ENCODE measurements around the gene CCDC124. TPM values are rescaled to one million over a fixed set of nuclear protein-coding genes. Genes with fewer than 3 reads are reported as not detected.

The CCDC124 gene
- total RNA-seq, 1 donor from 2014 or later = 97.3 TPM

DNA sequence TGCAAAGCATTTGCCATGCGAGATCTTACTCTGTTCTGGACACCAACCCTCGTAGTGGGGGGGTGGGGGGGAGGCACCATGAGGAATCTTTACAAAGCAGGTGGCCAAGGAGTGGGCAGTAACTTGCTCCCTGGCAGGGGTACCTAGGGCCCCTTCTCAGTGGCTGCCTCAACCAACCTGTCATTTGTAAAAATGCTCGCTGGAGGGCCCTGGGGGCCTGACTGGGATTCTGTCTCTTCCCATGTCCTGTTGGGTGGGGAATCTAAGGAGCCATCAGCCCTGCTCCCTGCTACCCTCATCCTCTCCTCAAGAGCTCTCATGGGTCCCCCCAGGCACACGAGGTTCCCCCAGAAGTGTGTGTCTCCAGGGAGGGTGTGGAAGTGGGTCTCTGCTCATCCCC, 35.5 kb downstream of the CCDC124 start:
- no peak overlapping the region for H3K27ac Mint-ChIP-seq (ENCODE audit: unreplicated experiment)
- Histone ChIP-seq H3K9ac (ENCODE audit: low read length) (no peak overlapping the region), H3K27ac (ENCODE audit: low read depth, low read length) (no peak overlapping the region), H3K4me3 (ENCODE audit: insufficient read depth, low read depth, low read length) (no peak overlapping the region), H3K4me2 (ENCODE audit: low read length) (no peak overlapping the region), H2AFZ (ENCODE audit: low read depth, low read length) (no peak overlapping the region), H3K79me2 (ENCODE audit: insufficient read depth, low read length) (no peaks in the 10 kb centered on the region), H4K20me1 (ENCODE audit: insufficient read depth, low read length) (peaks cover 3% of the 10 kb centered on the region), H3K36me3 (ENCODE audit: insufficient read depth, low read length) (no peaks in the 10 kb centered on the region), H3K27me3 (ENCODE audit: insufficient read depth, low read length) (peaks cover 28% of the 10 kb centered on the region), H3K9me3 (ENCODE audit: insufficient read depth, low read depth, low read length) (no peaks in the 10 kb centered on the region), H3K4me1 (ENCODE audit: insufficient read depth, low read length) (no peaks in the 10 kb centered on the region)
- H3K4me1 Mint-ChIP-seq (ENCODE audit: low read depth, unreplicated experiment) = no peaks in the 10 kb centered on the region
- H3K9me3 Mint-ChIP-seq (ENCODE audit: unreplicated experiment) = no peaks in the 10 kb centered on the region
- FAIRE-seq = no peak
- H3K4me3 Mint-ChIP-seq (ENCODE audit: unreplicated experiment) = no peak overlapping the region
- no peaks in the 10 kb centered on the region for H3K36me3 Mint-ChIP-seq (ENCODE audit: low read depth, unreplicated experiment)
- no peak for TF ChIP-seq EZH2 (IDR thresholded peaks at IDR 0.05; ENCODE audit: insufficient read depth, low read length)
- TF ChIP-seq, protein P1, sequence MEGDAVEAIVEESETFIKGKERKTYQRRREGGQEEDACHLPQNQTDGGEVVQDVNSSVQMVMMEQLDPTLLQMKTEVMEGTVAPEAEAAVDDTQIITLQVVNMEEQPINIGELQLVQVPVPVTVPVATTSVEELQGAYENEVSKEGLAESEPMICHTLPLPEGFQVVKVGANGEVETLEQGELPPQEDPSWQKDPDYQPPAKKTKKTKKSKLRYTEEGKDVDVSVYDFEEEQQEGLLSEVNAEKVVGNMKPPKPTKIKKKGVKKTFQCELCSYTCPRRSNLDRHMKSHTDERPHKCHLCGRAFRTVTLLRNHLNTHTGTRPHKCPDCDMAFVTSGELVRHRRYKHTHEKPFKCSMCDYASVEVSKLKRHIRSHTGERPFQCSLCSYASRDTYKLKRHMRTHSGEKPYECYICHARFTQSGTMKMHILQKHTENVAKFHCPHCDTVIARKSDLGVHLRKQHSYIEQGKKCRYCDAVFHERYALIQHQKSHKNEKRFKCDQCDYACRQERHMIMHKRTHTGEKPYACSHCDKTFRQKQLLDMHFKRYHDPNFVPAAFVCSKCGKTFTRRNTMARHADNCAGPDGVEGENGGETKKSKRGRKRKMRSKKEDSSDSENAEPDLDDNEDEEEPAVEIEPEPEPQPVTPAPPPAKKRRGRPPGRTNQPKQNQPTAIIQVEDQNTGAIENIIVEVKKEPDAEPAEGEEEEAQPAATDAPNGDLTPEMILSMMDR (IDR thresholded peaks at IDR 0.05; ENCODE audit: insufficient read depth, low read depth, low read length) = no peak
- no peak for DNase-seq (ENCODE audit: low read depth)
- H3K27me3 Mint-ChIP-seq (ENCODE audit: low read depth, unreplicated experiment) = peaks cover 48% of the 10 kb centered on the region

DNA sequence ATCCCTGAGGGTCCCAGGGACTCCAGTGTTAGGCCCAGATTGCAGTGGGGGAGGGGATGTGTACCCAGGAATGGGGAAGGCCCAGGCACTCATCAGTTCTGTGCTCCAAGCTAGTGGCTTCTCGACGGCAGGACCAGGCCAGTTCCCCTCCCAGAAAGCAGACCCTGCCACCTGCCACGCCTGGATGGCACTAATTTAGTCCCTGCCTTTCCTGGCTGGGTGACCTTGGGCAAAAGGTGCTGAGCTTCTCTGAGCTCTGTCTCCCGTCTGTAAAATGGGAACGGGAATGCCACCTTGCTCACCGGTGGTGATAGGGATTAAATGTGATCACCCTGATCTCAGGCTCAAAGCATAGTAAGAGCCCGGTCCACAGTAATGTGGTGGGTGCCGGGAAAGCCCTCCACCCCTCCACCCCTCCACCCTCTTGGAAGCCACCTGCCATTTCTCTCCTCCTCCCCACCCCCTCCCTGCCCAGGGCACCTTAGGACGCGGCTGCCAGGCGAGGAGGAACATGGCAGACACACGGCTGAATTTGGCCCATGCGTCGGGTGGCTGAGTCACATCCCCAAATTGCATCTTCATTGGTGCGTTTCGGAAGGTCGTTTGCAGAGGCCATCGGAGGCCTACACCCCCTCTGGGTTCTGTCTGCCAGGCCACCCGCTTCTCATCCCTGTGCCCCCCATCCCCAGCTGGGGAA, 36.4 kb downstream of the CCDC124 start:
- Mint-ChIP-seq H3K27ac (ENCODE audit: unreplicated experiment) (no peak overlapping the region), H3K4me3 (ENCODE audit: unreplicated experiment) (no peak overlapping the region), H3K27me3 (ENCODE audit: low read depth, unreplicated experiment) (peaks cover 39% of the 10 kb centered on the region), H3K36me3 (ENCODE audit: low read depth, unreplicated experiment) (no peaks in the 10 kb centered on the region), H3K4me1 (ENCODE audit: low read depth, unreplicated experiment) (no peaks in the 10 kb centered on the region), H3K9me3 (ENCODE audit: unreplicated experiment) (no peaks in the 10 kb centered on the region)
- no peak for DNase-seq (ENCODE audit: low read depth)
- TF ChIP-seq, protein P1 (IDR thresholded peaks at IDR 0.05; ENCODE audit: insufficient read depth, low read depth, low read length) = no peak
- no peak for TF ChIP-seq EZH2 (IDR thresholded peaks at IDR 0.05; ENCODE audit: insufficient read depth, low read length)
- no peak for FAIRE-seq
- peaks cover 25% of the 10 kb centered on the region for H3K27me3 ChIP-seq (ENCODE audit: insufficient read depth, low read length)
- no peak overlapping the region for H2AFZ ChIP-seq (ENCODE audit: low read depth, low read length)
- H3K4me1 ChIP-seq (ENCODE audit: insufficient read depth, low read length) = no peaks in the 10 kb centered on the region
- no peak overlapping the region for H3K9ac ChIP-seq (ENCODE audit: low read length)
- no peaks in the 10 kb centered on the region for H3K79me2 ChIP-seq (ENCODE audit: insufficient read depth, low read length)
- no peak overlapping the region for H3K4me3 ChIP-seq (ENCODE audit: insufficient read depth, low read depth, low read length)
- no peak overlapping the region for H3K27ac ChIP-seq (ENCODE audit: low read depth, low read length)
- H3K36me3 ChIP-seq (ENCODE audit: insufficient read depth, low read length) = no peaks in the 10 kb centered on the region
- no peaks in the 10 kb centered on the region for H3K9me3 ChIP-seq (ENCODE audit: insufficient read depth, low read depth, low read length)
- peaks cover 3% of the 10 kb centered on the region for H4K20me1 ChIP-seq (ENCODE audit: insufficient read depth, low read length)
- H3K4me2 ChIP-seq (ENCODE audit: low read length) = no peak overlapping the region

DNA sequence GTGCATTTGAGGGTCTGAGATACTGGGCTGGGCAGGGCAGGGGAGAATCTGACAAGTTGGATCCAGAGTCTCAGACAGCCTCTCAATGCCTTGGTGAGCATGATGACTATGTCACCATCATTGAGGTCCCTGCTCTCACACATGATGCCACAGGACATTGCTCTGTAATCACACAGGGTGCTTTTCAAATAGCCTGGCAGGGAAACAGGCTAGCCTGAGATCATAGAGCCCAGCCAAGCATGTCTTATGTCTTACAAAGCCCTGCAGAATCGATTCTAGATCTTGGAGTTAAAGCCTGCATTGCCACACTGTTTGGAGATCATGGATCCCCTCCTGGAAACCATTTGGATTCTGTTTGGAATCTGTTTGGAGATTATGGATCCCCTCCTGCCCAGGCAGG, 39.4 kb downstream of the CCDC124 start:
- Histone ChIP-seq H3K27me3 (ENCODE audit: insufficient read depth, low read length) (peaks cover 13% of the 10 kb centered on the region), H3K36me3 (ENCODE audit: insufficient read depth, low read length) (no peaks in the 10 kb centered on the region), H3K4me2 (ENCODE audit: low read length) (no peak overlapping the region), H3K79me2 (ENCODE audit: insufficient read depth, low read length) (no peaks in the 10 kb centered on the region), H3K4me1 (ENCODE audit: insufficient read depth, low read length) (no peaks in the 10 kb centered on the region), H3K4me3 (ENCODE audit: insufficient read depth, low read depth, low read length) (no peak overlapping the region), H2AFZ (ENCODE audit: low read depth, low read length) (no peak overlapping the region), H3K27ac (ENCODE audit: low read depth, low read length) (no peak overlapping the region), H3K9me3 (ENCODE audit: insufficient read depth, low read depth, low read length) (no peaks in the 10 kb centered on the region), H4K20me1 (ENCODE audit: insufficient read depth, low read length) (no peaks in the 10 kb centered on the region), H3K9ac (ENCODE audit: low read length) (no peak overlapping the region)
- no peak for DNase-seq (ENCODE audit: low read depth)
- Mint-ChIP-seq H3K27ac (ENCODE audit: unreplicated experiment) (no peak overlapping the region), H3K4me1 (ENCODE audit: low read depth, unreplicated experiment) (no peaks in the 10 kb centered on the region), H3K9me3 (ENCODE audit: unreplicated experiment) (no peaks in the 10 kb centered on the region), H3K4me3 (ENCODE audit: unreplicated experiment) (no peak overlapping the region), H3K36me3 (ENCODE audit: low read depth, unreplicated experiment) (no peaks in the 10 kb centered on the region), H3K27me3 (ENCODE audit: low read depth, unreplicated experiment) (peaks cover 19% of the 10 kb centered on the region)
- no peak for FAIRE-seq
- TF ChIP-seq, protein P1 (IDR thresholded peaks at IDR 0.05; ENCODE audit: insufficient read depth, low read depth, low read length) = no peak
- no peak for TF ChIP-seq EZH2 (IDR thresholded peaks at IDR 0.05; ENCODE audit: insufficient read depth, low read length)
